Esophagus muscularis mucosa (tissue), 4 donors: ENCODE data around the gene CTDSP2. TPM values are rescaled to one million over a fixed set of nuclear protein-coding genes. Genes with fewer than 3 reads are reported as not detected.

Experiments used
- DNase-seq: peaks from one replicate; pipeline ENCODE4 v3.0.0-alpha.2; 2017; ENCODE audit errors: extremely low spot score
- H3K27ac ChIP-seq, 4 donors: fragments of 200-600 bp; sonication (generic); replicated peaks in 1 of 4; 1 replicate in 3 of 4; 2 replicates in 1 of 4; pipeline ENCODE4 v1.5.1; 2016 to 2019; ENCODE audit warnings: mild to moderate bottlenecking in 1 of 4
- H3K27me3 ChIP-seq, 4 donors: fragments of 200-600 bp; sonication (generic); one replicate each; pipeline versions ENCODE4 v1.5.1 to v1.6.0; 2016 to 2019
- H3K36me3 ChIP-seq, 4 donors: fragments of 200-600 bp; sonication (generic); one replicate each; pipeline ENCODE4 v1.5.1; 2016 to 2019
- H3K4me1 ChIP-seq, 4 donors: fragments of 200-600 bp; sonication (generic); one replicate each; pipeline ENCODE4 v1.5.1; 2016 to 2019
- H3K4me3 ChIP-seq, 4 donors: fragments of 200-600 bp; sonication (generic); 1 replicate in 2 of 4; 2 replicates in 2 of 4; pipeline ENCODE4 v1.5.1; 2016 to 2019; ENCODE audit warnings: mild to moderate bottlenecking in 4 of 4, moderate library complexity in 1 of 4
- H3K9me3 ChIP-seq, 4 donors: fragments of 200-600 bp; sonication (generic); 1 replicate in 3 of 4; 2 replicates in 1 of 4; pipeline ENCODE4 v1.5.1; 2016 to 2019
- CTCF ChIP-seq, 3 experiments: fragments of 200-600 bp in 2 of 3; fragments of 450-650 bp in 1 of 3; sonication (generic) in 2 of 3; IDR thresholded peaks; one replicate each; pipeline ENCODE4 v1.5.1; 2017 to 2019; ENCODE audit warnings: antibody characterized with exemption in 3 of 3, mild to moderate bottlenecking in 2 of 3, moderate library complexity in 1 of 3
- EP300 ChIP-seq: sonication (generic); formaldehyde crosslinking; IDR thresholded peaks from one replicate; pipeline ENCODE4 v1.6.1; 2017; ENCODE audit warnings: antibody characterized with exemption
- POLR2A ChIP-seq: fragments of 450-650 bp; IDR thresholded peaks from one replicate; pipeline ENCODE4 v1.6.1; 2017; ENCODE audit warnings: antibody characterized with exemption, moderate library complexity, mild to moderate bottlenecking, low read depth
- POLR2AphosphoS5 ChIP-seq, 2 donors: sonication (generic); formaldehyde crosslinking; IDR thresholded peaks; one replicate each; pipeline ENCODE4 v1.6.1; 2017; ENCODE audit warnings: antibody characterized with exemption in 2 of 2
- WGBS: methylation state at CpG from one replicate; pipeline ENCODE4 v1.1.5; 2018; 5-methylcytosine and 5-hydroxymethylcytosine counted together
- intact Hi-C: fragments of 100-400 bp; cut with DNase I; formaldehyde crosslinking; loops from one replicate; pipeline ENCODE4 v1.15.1; 2023
- total RNA-seq, 4 donors: library from RNA; depleted of rRNA; stranded (reverse); fragments of >200 nt; gene quantifications; one replicate each; pipeline versions ENCODE4 v1.1.0 to v1.2.1, GENCODE V29; 2016

Gene CTDSP2
- total RNA-seq, 4 donors from 2014 or later = 127 to 249 (median 196) TPM

- Histone ChIP-seq H3K4me3 (peak overlapping the region; percentile 66 to 99 (median 92)), H3K27ac (peak overlapping the region in 3 of 4 donors; percentile 74 to 77 (median 74)), H3K9me3 (no peaks in the 10 kb centered on the region), H3K27me3 (no peaks in the 10 kb centered on the region), H3K36me3 (peaks cover 12 to 47% (median 34%) of the 10 kb centered on the region in 4 donors), H3K4me1 (peaks cover 14 to 29% (median 20%) of the 10 kb centered on the region in 4 donors)
- intact Hi-C loops = loop anchor here (1.0 to 5.0 kb wide), 2 partner anchors 50 to 123 kb away; no protein-coding TSS in a partner anchor
- DNase-seq = no peak
- TF ChIP-seq POLR2AphosphoS5 (IDR thresholded peaks at IDR 0.05) (no peak), CTCF (IDR thresholded peaks at IDR 0.05) (no peak), POLR2A (no peak), EP300 (no peak)
- WGBS = 26% methylated on average over 4 of the region's 4 CpGs
Observed at GRCh38 chr12:57782243-57782607, 64.3 kb downstream of the CTDSP2 start.

DNA sequence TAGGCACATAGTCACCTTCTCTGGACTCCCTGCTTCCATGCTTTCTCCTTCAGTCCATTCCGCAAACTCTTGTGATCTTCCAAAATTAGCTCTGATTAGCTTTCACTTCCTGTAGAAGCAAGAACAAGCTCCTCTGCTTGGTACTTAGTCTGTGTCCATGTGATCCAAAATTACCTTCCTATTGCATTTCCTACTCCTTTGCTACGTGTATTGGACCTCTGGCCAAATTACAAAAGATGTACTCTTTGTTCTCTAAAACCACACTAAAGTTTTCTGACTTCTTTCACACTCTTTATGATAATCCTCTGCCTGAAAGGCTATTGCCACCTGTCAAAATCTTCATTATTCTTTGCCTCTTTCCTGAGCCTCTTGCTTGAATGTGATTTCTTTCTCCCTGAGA lies 64.7 kb downstream of the CTDSP2 start:
- intact Hi-C loops = loop anchor here (1.0 to 5.0 kb wide), 2 partner anchors 50 to 124 kb away; no protein-coding TSS in a partner anchor

DNA sequence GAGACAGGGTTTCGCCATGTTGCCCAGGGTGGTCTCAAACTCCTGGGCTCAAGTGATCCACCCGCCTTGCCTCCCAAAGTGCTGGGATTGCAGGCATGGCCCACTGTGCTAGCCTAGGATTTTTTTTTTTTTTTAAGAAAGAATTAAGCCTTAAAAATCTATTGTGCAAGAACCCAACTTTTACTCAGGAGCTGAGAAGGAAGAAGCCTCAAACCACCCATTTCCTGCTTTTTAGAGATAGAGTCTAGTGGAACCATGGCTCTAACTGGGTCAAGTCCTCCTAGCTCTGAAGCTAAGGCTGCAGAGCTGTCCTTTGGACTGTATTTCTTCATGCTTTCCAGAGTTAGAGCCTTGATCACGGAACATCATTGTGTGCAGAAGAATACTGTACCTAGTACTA lies 65.3 kb downstream of the CTDSP2 start:
- Histone ChIP-seq H3K4me1 (peaks cover 14 to 29% (median 20%) of the 10 kb centered on the region in 4 donors), H3K27me3 (no peaks in the 10 kb centered on the region), H3K27ac (no peak overlapping the region), H3K9me3 (no peaks in the 10 kb centered on the region), H3K36me3 (peaks cover 2 to 39% (median 24%) of the 10 kb centered on the region in 4 donors), H3K4me3 (no peak overlapping the region)
- DNase-seq = no peak
- intact Hi-C loops = loop anchor here (5.0 kb wide), 1 partner anchor 51 kb away; no protein-coding TSS in a partner anchor
- TF ChIP-seq CTCF (IDR thresholded peaks at IDR 0.05) (no peak), POLR2AphosphoS5 (IDR thresholded peaks at IDR 0.05) (no peak), POLR2A (no peak), EP300 (no peak)
- 92% methylated on average over 3 of the region's 3 CpGs for WGBS

More for the DNA sequence above, 64.7 kb downstream of the CTDSP2 start:
- WGBS = 55% methylated on average over 2 of the region's 2 CpGs
- H3K27me3 ChIP-seq = no peaks in the 10 kb centered on the region
- no peaks in the 10 kb centered on the region for H3K9me3 ChIP-seq
- peaks cover 14 to 29% (median 20%) of the 10 kb centered on the region in 4 donors for H3K4me1 ChIP-seq
- DNase-seq = no peak
- TF ChIP-seq CTCF (IDR thresholded peaks at IDR 0.05) = no peak
- TF ChIP-seq POLR2AphosphoS5 (IDR thresholded peaks at IDR 0.05) = no peak
- no peak overlapping the region for H3K4me3 ChIP-seq
- H3K27ac ChIP-seq = peak overlapping the region in 1 of 4 donors; percentile 74
- peaks cover 8 to 43% (median 29%) of the 10 kb centered on the region in 4 donors for H3K36me3 ChIP-seq

GRCh38 chr12:57780284-57780897 lies 66.1 kb downstream of the CTDSP2 start:
- TF ChIP-seq EP300 (no peak), CTCF (IDR thresholded peaks at IDR 0.05) (no peak), POLR2AphosphoS5 (IDR thresholded peaks at IDR 0.05) (no peak), POLR2A (no peak)
- Histone ChIP-seq H3K27ac (no peak overlapping the region), H3K27me3 (no peaks in the 10 kb centered on the region), H3K4me1 (peaks cover 14 to 28% (median 20%) of the 10 kb centered on the region in 4 donors), H3K36me3 (peaks cover 0 to 39% (median 18%) of the 10 kb centered on the region in 4 donors), H3K4me3 (no peak overlapping the region), H3K9me3 (no peaks in the 10 kb centered on the region)
- intact Hi-C loops = loop anchor here (5.0 kb wide), 1 partner anchor 52 kb away; no protein-coding TSS in a partner anchor
- DNase-seq = no peak
- whole genome bisulfite sequencing = 92% methylated on average over 3 of the region's 4 CpGs
